ENCODE results near the gene SSU72.
"Not testable (repeated sequence)": the region's sequence is repeated elsewhere in the genome, so short reads cannot be mapped to it uniquely, and the experiment has no call there.

SSU72 gene

DNA sequence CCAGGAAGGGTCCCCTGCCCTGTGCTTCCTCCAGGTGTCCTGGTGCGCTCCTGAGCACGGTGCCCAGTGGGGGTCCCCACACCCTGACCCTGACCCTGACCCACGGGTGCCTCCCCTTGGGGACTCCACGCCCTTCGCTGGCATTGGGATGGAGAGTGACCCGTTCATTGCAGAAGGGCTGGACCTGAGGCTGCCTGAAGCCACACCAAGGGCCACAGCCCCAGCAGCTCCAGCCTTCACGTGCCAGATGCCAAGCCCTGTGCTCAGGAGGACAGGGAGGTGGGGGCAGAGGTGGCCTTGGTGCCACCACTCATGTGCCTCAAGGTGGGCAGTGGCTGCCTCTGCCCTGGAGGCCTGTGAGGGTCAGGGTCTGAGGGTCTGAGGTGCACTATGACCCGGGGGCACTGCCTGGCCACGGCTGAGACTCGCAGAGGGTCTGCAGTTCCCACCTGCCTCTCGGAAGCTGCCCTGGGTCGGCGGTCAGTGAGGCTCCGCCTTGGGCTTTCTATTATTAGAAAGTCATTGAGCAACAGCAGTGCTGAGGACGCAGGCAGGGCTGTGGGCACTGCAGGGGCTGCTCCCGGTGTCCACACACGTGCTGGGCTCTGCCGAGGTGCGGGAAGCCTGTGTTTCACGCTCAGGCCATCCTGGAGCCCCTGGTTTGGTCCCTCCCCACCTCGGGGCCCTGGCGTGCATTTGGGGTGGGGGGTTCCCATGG lies 41.3 kb downstream of the SSU72 start:
- H3K27ac Mint-ChIP-seq; DNase-seq; H3K4me1 Mint-ChIP-seq; H3K9me3 Mint-ChIP-seq; ATAC-seq (replicated peaks); H3K4me3 Mint-ChIP-seq; H3K27me3 Mint-ChIP-seq: not testable (repeated sequence)
- H3K36me3 Mint-ChIP-seq, result peaks cover 37 to 38% of the 10 kb centered on the region in 2 donors

DNA sequence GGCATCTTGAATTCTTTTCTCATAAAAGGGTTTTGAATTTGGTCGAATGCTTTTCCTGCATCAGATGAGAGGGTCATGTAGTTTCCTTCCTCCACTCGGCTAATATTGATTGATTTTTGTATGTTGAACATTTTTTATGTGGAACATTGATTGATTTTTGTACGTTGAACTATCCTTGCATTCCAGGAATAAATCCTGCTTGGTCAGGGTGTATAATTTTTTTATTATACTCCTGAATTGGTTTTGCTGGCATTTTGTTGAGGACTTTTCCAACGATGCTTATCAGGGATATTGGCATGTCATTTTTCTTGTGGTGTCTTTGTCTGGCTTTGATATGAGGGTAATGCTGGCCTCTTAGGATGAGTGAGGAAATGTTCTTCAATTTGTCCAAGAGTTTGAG lies 42.7 kb downstream of the SSU72 start:
- Mint-ChIP-seq H3K36me3 (peaks cover 45% of the 10 kb centered on the region in 2 donors), H3K27ac (peak overlapping the region; percentile 65), H3K4me1 (no peaks in the 10 kb centered on the region), H3K27me3 (no peaks in the 10 kb centered on the region), H3K9me3 (peaks cover 4 to 6% of the 10 kb centered on the region in 2 donors), H3K4me3 (no peak overlapping the region)
- ATAC-seq (replicated peaks) (no peak), DNase-seq (no peak)

- ATAC-seq (replicated peaks), result no peak
- H3K36me3 Mint-ChIP-seq, result peaks cover 46 to 47% of the 10 kb centered on the region in 2 donors
- no peak overlapping the region for H3K4me3 Mint-ChIP-seq
- H3K27ac Mint-ChIP-seq, result no peak overlapping the region
- DNase-seq, result no peak
- H3K9me3 Mint-ChIP-seq, result peaks cover 4 to 6% of the 10 kb centered on the region in 2 donors
- no peaks in the 10 kb centered on the region for H3K27me3 Mint-ChIP-seq
- H3K4me1 Mint-ChIP-seq, result no peaks in the 10 kb centered on the region
These were observed 44.7 kb downstream of the SSU72 start for GRCh38 chr1:1529936-1530335.

GRCh38 chr1:1529321-1529720 lies 45.3 kb downstream of the SSU72 start:
- Mint-ChIP-seq H3K36me3 (peaks cover 47 to 48% of the 10 kb centered on the region in 2 donors), H3K4me3 (no peak overlapping the region), H3K27me3 (no peaks in the 10 kb centered on the region), H3K4me1 (no peaks in the 10 kb centered on the region), H3K27ac (no peak overlapping the region), H3K9me3 (peaks cover 4 to 6% of the 10 kb centered on the region in 2 donors)
- DNase-seq (no peak), ATAC-seq (replicated peaks) (no peak)

DNA sequence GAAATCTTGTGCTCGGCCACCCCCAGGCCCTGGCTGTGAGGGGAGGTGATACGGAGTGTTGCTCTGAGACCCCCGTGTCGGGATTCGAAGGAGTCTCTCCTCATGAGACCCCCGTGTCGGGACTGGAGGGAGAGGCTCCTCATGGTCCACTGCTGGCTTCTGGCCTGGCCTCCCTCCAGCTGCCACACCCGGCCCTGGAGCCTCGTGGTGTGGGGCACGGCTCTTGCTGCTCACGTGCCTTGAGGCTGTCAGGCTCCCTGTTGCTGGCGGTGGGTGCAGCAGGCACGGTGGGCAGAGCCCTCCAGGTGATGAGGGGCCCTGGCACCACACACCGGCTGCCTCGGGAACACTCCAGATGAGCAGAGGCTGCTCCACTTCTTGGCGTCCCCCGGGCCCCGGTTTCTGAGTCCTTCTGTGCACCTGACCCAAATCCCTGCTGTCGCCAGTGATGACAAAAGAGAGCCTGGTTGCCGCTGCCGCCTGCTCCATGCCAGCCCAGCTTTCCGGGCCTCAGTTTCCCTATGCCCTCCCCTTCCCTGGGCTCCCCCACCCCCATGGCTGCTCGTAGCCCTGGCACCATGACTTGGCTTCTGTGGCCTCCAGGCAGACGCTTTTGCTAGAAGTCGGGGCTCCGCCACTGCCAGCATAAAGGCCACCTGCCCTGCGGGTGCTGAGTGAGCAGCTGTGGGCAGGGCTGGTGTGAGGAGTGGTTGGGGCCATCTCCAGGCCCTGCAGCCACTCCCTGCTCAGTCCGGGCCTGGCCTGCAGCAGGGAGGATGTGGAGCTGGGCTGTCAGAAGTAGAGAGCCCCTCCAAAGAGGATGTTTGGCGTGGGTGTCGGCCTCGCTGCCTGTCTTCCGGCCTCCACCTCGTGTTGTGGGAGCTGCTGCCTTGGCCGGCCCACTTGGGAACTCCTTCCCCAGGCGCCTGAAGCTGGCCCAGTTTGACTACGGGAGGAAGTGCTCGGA lies 46.1 kb downstream of the SSU72 start:
- no peaks in the 10 kb centered on the region for H3K4me1 Mint-ChIP-seq
- DNase-seq, result no peak
- H3K9me3 Mint-ChIP-seq, result peaks cover 4 to 6% of the 10 kb centered on the region in 2 donors
- H3K27me3 Mint-ChIP-seq, result no peaks in the 10 kb centered on the region
- no peak overlapping the region for H3K27ac Mint-ChIP-seq
- H3K36me3 Mint-ChIP-seq, result peaks cover 44 to 48% of the 10 kb centered on the region in 2 donors
- no peak for ATAC-seq (replicated peaks)
- H3K4me3 Mint-ChIP-seq, result no peak overlapping the region

- Mint-ChIP-seq H3K36me3 (peaks cover 40 to 41% of the 10 kb centered on the region in 2 donors), H3K27me3 (no peaks in the 10 kb centered on the region), H3K4me1 (no peaks in the 10 kb centered on the region), H3K27ac (no peak overlapping the region), H3K9me3 (peaks cover 4 to 6% of the 10 kb centered on the region in 2 donors), H3K4me3 (no peak overlapping the region)
- no peak for ATAC-seq (replicated peaks)
- DNase-seq, result no peak
These were observed 47.4 kb downstream of the SSU72 start for GRCh38 chr1:1527092-1527816.

- H3K27ac Mint-ChIP-seq; DNase-seq; H3K4me1 Mint-ChIP-seq; H3K27me3 Mint-ChIP-seq; ATAC-seq (replicated peaks); H3K4me3 Mint-ChIP-seq; H3K9me3 Mint-ChIP-seq: not testable (repeated sequence)
- H3K36me3 Mint-ChIP-seq, result peaks cover 35 to 40% of the 10 kb centered on the region in 2 donors
These were observed 48.2 kb downstream of the SSU72 start for GRCh38 chr1:1526476-1526875.

DNA sequence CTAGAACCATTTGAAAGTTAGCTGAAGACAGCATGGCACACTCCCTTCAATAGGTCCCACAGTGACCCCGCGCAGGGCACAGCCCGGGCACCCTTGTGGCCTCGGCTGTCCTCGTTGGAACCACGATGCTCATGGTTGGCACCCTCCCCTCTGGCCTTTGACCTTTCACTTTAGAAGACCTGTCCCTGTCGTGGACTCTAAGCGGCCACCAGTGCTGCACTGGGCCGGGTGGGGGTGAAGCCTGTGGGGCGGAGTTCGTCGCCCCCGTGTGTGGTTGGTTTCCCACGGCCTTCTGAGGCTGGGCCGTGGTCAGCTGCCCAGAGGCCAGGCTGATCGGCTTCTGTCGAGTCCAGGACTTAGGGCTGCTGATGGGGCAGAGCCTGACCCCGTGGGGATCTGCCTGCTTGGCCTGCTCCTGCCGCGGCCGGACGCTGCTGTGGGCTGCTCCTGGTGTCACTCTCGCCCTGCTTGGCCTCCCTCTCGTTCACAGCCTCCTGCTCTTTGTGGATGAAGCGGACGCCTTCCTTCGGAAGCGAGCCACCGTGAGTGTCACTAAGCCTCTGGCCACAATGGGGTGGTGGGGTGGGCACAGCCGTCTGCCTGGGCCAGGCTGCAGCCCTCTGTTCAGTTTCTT lies 49.8 kb downstream of the SSU72 start:
- not testable (repeated sequence) for ATAC-seq (replicated peaks); H3K9me3 Mint-ChIP-seq; H3K27ac Mint-ChIP-seq; H3K4me3 Mint-ChIP-seq; DNase-seq; H3K4me1 Mint-ChIP-seq; H3K27me3 Mint-ChIP-seq
- H3K36me3 Mint-ChIP-seq, result peaks cover 34 to 35% of the 10 kb centered on the region in 2 donors

- H3K9me3 Mint-ChIP-seq; ATAC-seq (replicated peaks); H3K27me3 Mint-ChIP-seq; H3K4me3 Mint-ChIP-seq; DNase-seq; H3K4me1 Mint-ChIP-seq; H3K27ac Mint-ChIP-seq: not testable (repeated sequence)
- peaks cover 26 to 29% of the 10 kb centered on the region in 2 donors for H3K36me3 Mint-ChIP-seq
These were observed 51.0 kb downstream of the SSU72 start for GRCh38 chr1:1523651-1524050.

- H3K27ac Mint-ChIP-seq; DNase-seq; H3K27me3 Mint-ChIP-seq; H3K9me3 Mint-ChIP-seq; H3K4me1 Mint-ChIP-seq; ATAC-seq (replicated peaks); H3K4me3 Mint-ChIP-seq: not testable (repeated sequence)
- H3K36me3 Mint-ChIP-seq, result peaks cover 28 to 32% of the 10 kb centered on the region in 2 donors
These were observed 51.4 kb downstream of the SSU72 start for GRCh38 chr1:1523226-1523625.

DNA sequence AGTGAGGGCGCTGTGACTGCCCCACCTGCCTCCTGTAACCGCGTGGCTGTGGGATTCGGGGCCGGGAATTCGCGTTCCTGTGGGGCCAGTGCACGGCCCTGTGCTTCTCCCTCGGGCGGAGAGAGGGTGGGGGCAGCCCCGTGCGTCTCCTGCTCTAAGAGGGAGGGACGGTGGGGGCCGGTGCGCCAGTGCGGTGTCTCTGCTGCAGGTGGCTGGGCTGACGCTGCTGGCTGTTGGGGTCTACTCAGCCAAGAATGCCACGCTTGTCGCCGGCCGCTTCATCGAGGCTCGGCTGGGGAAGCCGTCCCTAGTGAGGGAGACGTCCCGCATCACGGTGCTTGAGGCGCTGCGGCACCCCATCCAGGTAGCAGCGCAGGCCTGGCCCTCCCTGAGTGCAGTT lies 52.1 kb downstream of the SSU72 start:
- H3K9me3 Mint-ChIP-seq; H3K27ac Mint-ChIP-seq; H3K4me3 Mint-ChIP-seq; DNase-seq; H3K4me1 Mint-ChIP-seq; ATAC-seq (replicated peaks); H3K27me3 Mint-ChIP-seq: not testable (repeated sequence)
- peaks cover 30 to 35% of the 10 kb centered on the region in 2 donors for H3K36me3 Mint-ChIP-seq

GRCh38 chr1:1521331-1521730 lies 53.3 kb downstream of the SSU72 start:
- no peaks in the 10 kb centered on the region for H3K9me3 Mint-ChIP-seq
- H3K4me3 Mint-ChIP-seq, result no peak overlapping the region
- DNase-seq, result no peak
- H3K36me3 Mint-ChIP-seq, result peaks cover 24 to 29% of the 10 kb centered on the region in 2 donors
- no peaks in the 10 kb centered on the region for H3K27me3 Mint-ChIP-seq
- ATAC-seq (replicated peaks), result no peak
- H3K4me1 Mint-ChIP-seq, result peaks cover 0 to 2% of the 10 kb centered on the region in 2 donors
- H3K27ac Mint-ChIP-seq, result no peak overlapping the region

- not testable (repeated sequence) for H3K27me3 Mint-ChIP-seq, H3K9me3 Mint-ChIP-seq
These were observed 54.7 kb downstream of the SSU72 start for GRCh38 chr1:1519805-1520505.

More at GRCh38 chr1:1519805-1520505, 54.7 kb downstream of the SSU72 start:
- not testable (repeated sequence) for DNase-seq; H3K4me3 Mint-ChIP-seq; H3K4me1 Mint-ChIP-seq; H3K27ac Mint-ChIP-seq; ATAC-seq (replicated peaks)
- peaks cover 23 to 30% of the 10 kb centered on the region in 2 donors for H3K36me3 Mint-ChIP-seq
